ENCODE measurements around the gene WSB1. TPM values are rescaled to one million over a fixed set of nuclear protein-coding genes. Genes with fewer than 3 reads are reported as not detected.

Gene WSB1
- total and polyA plus RNA-seq, 10 of the 15 experiments (the other 5 are each of a cell fraction or from before 2014, with no cell fraction given): 26.6 to 458 (median 101) TPM

GRCh38 chr17:27296428-27296979, 2.6 kb downstream of the WSB1 start:
- Histone ChIP-seq H3K27ac (ENCODE audit: control insufficient read depth, insufficient read depth) (peak overlapping the region; percentile 97), H3K4me1 (ENCODE audit: control insufficient read depth, insufficient read depth, low read length) (peaks cover 16% of the 10 kb centered on the region), H3K36me3 (ENCODE audit: control insufficient read depth in 2 of 2, insufficient read depth in 2 of 2, low read length in 1 of 2) (no peaks in the 10 kb centered on the region), H3K4me3 (peak overlapping the region; percentile 86), H2AFZ (ENCODE audit: control insufficient read depth, low read depth, low read length) (no peak overlapping the region), H3K4me2 (ENCODE audit: control insufficient read depth, insufficient read depth) (peak overlapping the region; percentile 5), H4K20me1 (ENCODE audit: control insufficient read depth, insufficient read depth) (no peaks in the 10 kb centered on the region), H3K27me3 (replicated peaks in 1 of 2; ENCODE audit: control insufficient read depth in 2 of 2, insufficient read depth in 2 of 2, low read length in 1 of 2) (no peaks in the 10 kb centered on the region), H3K9ac (ENCODE audit: control insufficient read depth, insufficient read depth, low read length) (peak overlapping the region; percentile 98), H3K79me2 (ENCODE audit: control insufficient read depth, insufficient read depth, low read length) (peaks cover 74% of the 10 kb centered on the region), H3K9me3 (replicated peaks; ENCODE audit: control insufficient read depth, insufficient read depth, low read length) (no peaks in the 10 kb centered on the region)
- ATAC-seq: 0 out of 3 replicates have a peak, but pooled peaks have one; percentile 2
- no peak for FAIRE-seq
- TF ChIP-seq JUNB (IDR thresholded peaks at IDR 0.05) (peak; percentile 47), BRCA1 (IDR thresholded peaks at IDR 0.05; ENCODE audit: low read depth, low read length) (no peak), RUNX3 (IDR thresholded peaks at IDR 0.05; ENCODE audit: low read length) (peak; percentile 23; the same call in 1 of the 2 replicates)
- POLR2A ChIA-PET: interaction anchor here (0.7 to 1.8 kb wide), 6 partner anchors 15 to 80 kb away, joined by 3 to 7 read pairs (median 5); no protein-coding TSS in a partner anchor
- no TSS peak for BruUV-seq (replicated peaks)
- CTCF ChIA-PET: interaction anchor here (0.7 to 6.0 kb wide), 11 partner anchors 14 to 310 kb away, joined by 3 to 80 read pairs (median 5); no protein-coding TSS in a partner anchor
- DNase-seq (ENCODE audit: low read depth, low spot score): no peak
- RAD21 ChIA-PET (ENCODE audit: unreplicated experiment): interaction anchor here (0.7 to 3.7 kb wide), 14 partner anchors 12 to 303 kb away, joined by 3 to 26 read pairs (median 4); no protein-coding TSS in a partner anchor
- WGBS (ENCODE audit: insufficient coverage, insufficient replicate concordance, low lambda C conversion rate, missing lambda C conversion rate): 0% methylated on average over 2 of the region's 2 CpGs
- SMC1A ChIA-PET (ENCODE audit: uncharacterized antibody, unreplicated experiment): interaction anchor here (0.7 to 1.7 kb wide), 12 partner anchors 15 to 303 kb away, joined by 3 to 14 read pairs (median 4); no protein-coding TSS in a partner anchor
- intact Hi-C loops (cut with micrococcal nuclease; ENCODE audit: unreplicated experiment): loop anchor here (5.0 kb wide), 3 partner anchors 51 to 306 kb away; partner anchors contain the start of gene KSR1
- in situ Hi-C loops (cut with MboI): loop anchor here (5.0 to 25.0 kb wide), 2 partner anchors 36 to 766 kb away; no protein-coding TSS in a partner anchor

- Histone ChIP-seq H3K4me3 (peak overlapping the region; percentile 39; the same call in 1 of the 2 replicates), H3K36me3 (ENCODE audit: control insufficient read depth in 2 of 2, insufficient read depth in 2 of 2, low read length in 1 of 2) (peaks cover 0 to 6% of the 10 kb centered on the region in 2 experiments; a peak in 2 of 4 replicates), H3K4me1 (ENCODE audit: control insufficient read depth, insufficient read depth, low read length) (peaks cover 12% of the 10 kb centered on the region), H4K20me1 (ENCODE audit: control insufficient read depth, insufficient read depth) (no peaks in the 10 kb centered on the region), H3K79me2 (ENCODE audit: control insufficient read depth, insufficient read depth, low read length) (peaks cover 90% of the 10 kb centered on the region), H2AFZ (ENCODE audit: control insufficient read depth, low read depth, low read length) (no peak overlapping the region), H3K27me3 (replicated peaks in 1 of 2; ENCODE audit: control insufficient read depth in 2 of 2, insufficient read depth in 2 of 2, low read length in 1 of 2) (no peaks in the 10 kb centered on the region), H3K9ac (ENCODE audit: control insufficient read depth, insufficient read depth, low read length) (no peak overlapping the region), H3K9me3 (replicated peaks; ENCODE audit: control insufficient read depth, insufficient read depth, low read length) (no peaks in the 10 kb centered on the region), H3K4me2 (ENCODE audit: control insufficient read depth, insufficient read depth) (peak overlapping the region; percentile 28), H3K27ac (ENCODE audit: control insufficient read depth, insufficient read depth) (no peak overlapping the region)
- no TSS peak for BruUV-seq (replicated peaks)
- WGBS (ENCODE audit: insufficient coverage, insufficient replicate concordance, low lambda C conversion rate, missing lambda C conversion rate): 70% methylated on average over 5 of the region's 5 CpGs
- RAD21 ChIA-PET (ENCODE audit: unreplicated experiment): interaction anchor here (0.9 to 2.4 kb wide), 2 partner anchors 30 to 54 kb away, joined by 3 to 8 read pairs; no protein-coding TSS in a partner anchor
- POLR2A ChIA-PET: no interaction called here
- in situ Hi-C loops (cut with MboI) (loop anchor here (5.0 to 25.0 kb wide), 2 partner anchors 33 to 763 kb away; no protein-coding TSS in a partner anchor), intact Hi-C loops (cut with micrococcal nuclease; ENCODE audit: unreplicated experiment) (loop anchor here (5.0 kb wide), 3 partner anchors 48 to 303 kb away; partner anchors contain the start of gene KSR1)
- CTCF ChIA-PET: interaction anchor here (0.5 to 2.4 kb wide), 7 partner anchors 25 to 303 kb away, joined by 3 to 14 read pairs (median 4); no protein-coding TSS in a partner anchor
- FAIRE-seq (peak; percentile 35), DNase-seq (ENCODE audit: low read depth, low spot score) (no peak), ATAC-seq (peak; percentile 17)
- SMC1A ChIA-PET (ENCODE audit: uncharacterized antibody, unreplicated experiment): interaction anchor here (0.8 to 2.7 kb wide), 6 partner anchors 9 to 63 kb away, joined by 3 to 7 read pairs (median 5); no protein-coding TSS in a partner anchor
- TF ChIP-seq RUNX3 (IDR thresholded peaks at IDR 0.05; ENCODE audit: low read length) (peak; percentile 67), NFIC (IDR thresholded peaks at IDR 0.05; ENCODE audit: low read depth, low read length) (peak; percentile 46; the same call in 1 of the 2 replicates), JUNB (IDR thresholded peaks at IDR 0.05) (peak; percentile 59), IKZF2 (IDR thresholded peaks at IDR 0.05) (no peak)
These were observed 5.6 kb downstream of the WSB1 start for GRCh38 chr17:27299384-27300049.

All from GM12878 (cell line).